RPMI8226 (cell line): ENCODE measurements around the gene SERPINE3.

Experiments
- DNase-seq: peaks from one replicate; pipeline ENCODE4 v3.0.0-alpha.2; 2015

SERPINE3 gene

GRCh38 chr13:51339354-51339753 lies at the start of gene SERPINE3:
SERPINE3 (plus strand) TSS chr13:51339691; CDS start chr13:51341092, 1,401 bp downstream.
- DNase-seq, result no peak

GRCh38 chr13:51291341-51291740 lies 48.1 kb upstream of the SERPINE3 start:
- no peak for DNase-seq

GRCh38 chr13:51292000-51292565 lies 47.4 kb upstream of the SERPINE3 start:
- no peak for DNase-seq

DNA sequence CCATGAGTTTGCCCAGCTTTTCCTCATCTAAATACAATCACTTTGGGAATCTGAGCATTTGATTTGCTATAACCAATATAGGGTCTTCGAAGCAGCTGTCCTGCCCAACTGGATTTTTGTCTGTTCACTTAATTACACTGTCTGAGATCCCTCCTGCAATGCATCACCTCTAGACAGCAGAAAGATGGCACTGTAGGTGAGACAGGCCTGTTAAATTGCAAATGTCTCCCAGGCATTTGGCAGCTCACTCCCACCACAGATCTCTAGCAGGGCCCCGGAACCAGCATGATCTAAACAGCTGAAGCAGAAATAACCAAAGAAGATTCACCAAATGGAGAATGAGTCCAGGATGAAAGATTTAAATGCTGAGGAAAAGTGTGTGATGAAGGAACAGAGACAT lies 41.9 kb upstream of the SERPINE3 start:
- DNase-seq, result no peak

GRCh38 chr13:51298812-51299211 lies 40.7 kb upstream of the SERPINE3 start:
- DNase-seq, result no peak

DNA sequence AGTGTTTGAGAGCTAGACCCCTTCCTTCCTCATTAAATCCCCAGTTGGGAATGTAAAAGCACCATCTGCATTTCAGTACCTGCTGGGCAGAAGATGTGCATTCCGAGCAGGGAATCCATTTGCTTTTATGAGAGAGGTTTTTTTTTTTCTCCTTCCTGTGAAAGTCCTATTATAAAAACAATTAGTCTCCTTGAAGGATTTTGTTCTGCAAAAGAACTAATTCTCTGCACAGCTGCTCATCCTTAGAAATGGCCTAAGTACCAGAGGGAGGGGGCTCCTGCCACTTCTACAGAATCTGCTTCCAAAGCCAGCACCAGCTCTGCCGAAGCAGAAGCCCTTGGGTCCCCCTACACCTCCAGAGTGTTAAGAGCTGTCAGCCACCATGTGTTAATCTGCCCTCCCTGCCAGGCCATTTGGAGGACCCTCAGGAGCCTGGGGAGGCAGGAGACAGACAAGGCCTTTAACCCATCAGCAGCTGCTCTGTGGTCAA lies 36.4 kb upstream of the SERPINE3 start:
- DNase-seq, result no peak

- DNase-seq, result no peak
These were observed 35.6 kb upstream of the SERPINE3 start for GRCh38 chr13:51303882-51304281.

DNA sequence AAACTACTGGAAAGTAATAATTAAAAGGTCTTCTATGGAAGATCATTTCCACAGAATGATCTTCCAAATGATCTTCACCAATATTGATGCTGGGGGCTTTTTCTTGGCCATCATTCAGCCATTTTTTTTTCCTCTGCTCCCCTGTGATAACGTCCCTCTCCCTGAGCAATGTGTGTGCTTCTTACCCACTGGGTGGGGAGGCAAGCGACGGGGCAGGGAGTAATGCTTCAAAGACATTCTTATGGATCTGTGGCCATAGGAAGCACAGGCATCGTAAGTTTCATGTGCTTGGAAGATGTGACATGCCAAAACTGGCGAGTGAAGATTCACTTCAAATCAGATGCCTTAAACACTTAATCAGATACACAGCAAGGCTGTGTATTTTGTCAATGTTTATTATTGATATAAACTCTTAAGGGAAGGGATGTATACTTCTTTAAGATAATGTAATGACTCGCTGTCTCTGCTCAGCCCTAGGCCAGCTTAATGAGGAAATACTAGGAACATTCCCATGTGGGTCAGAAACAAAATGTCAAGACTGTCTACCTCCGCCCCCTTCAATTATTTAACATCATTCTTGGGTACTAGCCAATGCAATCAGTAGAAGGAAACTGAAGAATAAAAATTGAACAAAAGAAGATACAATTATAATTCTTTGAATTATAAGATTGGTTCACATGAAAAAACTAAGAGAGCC lies 34.1 kb upstream of the SERPINE3 start:
- no peak for DNase-seq

GRCh38 chr13:51308781-51309180 lies 30.7 kb upstream of the SERPINE3 start:
- no peak for DNase-seq

DNA sequence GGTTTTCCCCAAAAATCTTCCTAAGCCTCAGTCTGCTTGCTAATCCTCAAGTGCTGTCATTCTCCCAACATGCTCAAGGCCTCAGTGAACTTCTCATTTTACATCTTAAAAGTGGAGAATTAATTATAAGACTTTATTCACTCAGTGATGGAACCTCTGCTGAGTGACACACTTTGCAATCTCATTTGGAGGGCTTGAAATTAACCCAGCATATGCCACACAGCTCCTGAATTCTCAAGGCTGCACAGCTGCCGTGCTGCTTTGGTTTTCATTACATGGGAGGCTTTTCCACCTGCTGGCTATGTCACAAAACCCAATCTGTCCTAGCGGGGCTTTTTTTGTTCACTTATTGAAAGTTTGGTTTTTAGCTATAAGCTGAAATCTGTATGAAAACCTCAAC lies 28.3 kb upstream of the SERPINE3 start:
- no peak for DNase-seq

GRCh38 chr13:51311957-51312520 lies 27.5 kb upstream of the SERPINE3 start:
- DNase-seq, result no peak

- no peak for DNase-seq
These were observed 25.9 kb upstream of the SERPINE3 start for GRCh38 chr13:51313619-51314018.

- no peak for DNase-seq
These were observed 22.2 kb upstream of the SERPINE3 start for GRCh38 chr13:51317262-51317661.

- no peak for DNase-seq
These were observed 21.5 kb upstream of the SERPINE3 start for GRCh38 chr13:51318015-51318414.

DNA sequence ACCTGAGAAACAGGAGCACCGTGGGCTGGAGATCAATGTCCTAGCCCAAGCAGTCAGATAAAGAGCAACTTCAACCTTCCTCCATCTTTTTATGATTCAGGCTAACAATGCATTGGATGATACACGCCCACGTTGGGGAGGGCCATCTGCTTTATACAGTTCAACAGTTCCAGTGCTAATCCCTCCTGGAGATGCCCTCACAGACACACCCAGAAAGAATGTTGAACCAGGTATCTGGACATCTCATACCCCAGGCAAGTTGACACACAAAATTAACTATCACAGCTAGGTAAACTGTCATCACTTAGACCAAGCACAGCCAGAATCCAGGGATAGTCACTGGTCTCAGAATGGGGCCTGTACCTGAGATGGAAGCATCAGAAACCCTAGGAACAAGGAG lies 20.6 kb upstream of the SERPINE3 start:
- DNase-seq, result no peak

DNA sequence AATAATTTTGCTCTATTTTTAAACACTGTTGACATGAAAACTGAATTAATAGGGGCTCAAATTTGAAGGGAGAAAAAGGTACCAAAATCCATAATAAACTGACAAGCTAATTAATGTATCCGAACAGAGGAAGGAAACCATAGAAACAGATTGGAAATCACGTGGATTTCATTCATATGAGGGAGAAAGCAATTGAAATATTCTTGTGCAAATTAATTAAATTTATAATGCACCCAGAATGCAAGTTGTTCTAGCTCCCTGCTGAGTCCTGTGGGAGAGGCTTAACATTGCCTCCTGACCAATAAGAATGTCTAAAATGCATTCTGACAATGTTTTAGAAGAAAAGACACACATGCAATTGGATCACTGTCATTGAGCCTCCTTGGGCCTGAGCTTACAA lies 17.7 kb upstream of the SERPINE3 start:
- DNase-seq, result no peak

DNA sequence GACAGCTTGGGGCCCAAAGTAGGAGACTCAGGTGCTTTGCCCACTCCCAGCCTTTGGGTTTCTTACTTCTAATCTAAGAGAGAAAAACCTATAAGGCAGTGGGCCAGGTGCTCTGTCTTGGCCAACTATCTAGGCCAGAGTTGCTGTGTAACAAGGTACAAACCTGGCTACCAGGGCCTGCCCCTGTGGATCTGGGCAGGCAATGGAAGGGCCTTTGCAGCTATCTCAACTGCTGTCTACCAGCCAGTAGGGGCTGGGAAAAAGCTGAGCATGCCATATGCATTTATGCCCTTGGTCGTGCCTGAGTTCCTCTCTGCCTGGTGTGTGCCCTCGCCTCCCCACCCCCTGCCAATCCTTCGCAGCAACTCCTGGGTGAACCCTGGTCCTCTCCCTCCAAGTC lies 16.7 kb upstream of the SERPINE3 start:
- DNase-seq, result no peak

DNA sequence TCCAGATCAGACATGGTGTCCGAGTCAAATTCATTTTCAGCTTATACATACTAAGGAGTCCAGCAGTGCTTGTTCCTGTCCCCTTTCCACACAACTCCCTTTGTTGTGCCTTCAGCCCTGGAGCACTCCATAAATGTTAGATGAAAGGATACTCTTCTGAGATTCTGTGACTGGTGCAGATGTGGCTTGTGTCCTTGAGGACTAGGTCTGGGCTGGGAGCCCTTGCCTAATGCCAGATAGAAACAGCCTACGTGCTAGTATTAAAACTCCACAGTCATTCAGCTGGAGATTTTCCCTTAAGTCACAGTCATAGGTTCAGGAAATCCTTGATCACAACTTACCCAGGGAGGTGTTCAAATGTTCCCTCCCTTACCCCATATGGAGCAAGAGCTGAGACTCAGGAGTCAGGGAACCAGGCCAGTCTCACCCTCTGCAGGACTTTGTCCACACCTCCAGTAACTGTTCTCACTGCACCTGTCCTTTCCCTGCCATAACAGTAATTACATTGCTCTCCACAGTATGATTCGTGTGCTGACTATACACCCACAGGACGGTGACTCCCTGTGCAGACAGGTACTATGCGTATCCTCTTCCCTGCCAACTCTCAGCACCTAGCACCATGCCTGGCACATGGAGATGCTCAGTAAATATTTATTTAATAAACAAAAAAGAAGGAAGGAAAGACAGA lies 15.5 kb upstream of the SERPINE3 start:
- no peak for DNase-seq

DNA sequence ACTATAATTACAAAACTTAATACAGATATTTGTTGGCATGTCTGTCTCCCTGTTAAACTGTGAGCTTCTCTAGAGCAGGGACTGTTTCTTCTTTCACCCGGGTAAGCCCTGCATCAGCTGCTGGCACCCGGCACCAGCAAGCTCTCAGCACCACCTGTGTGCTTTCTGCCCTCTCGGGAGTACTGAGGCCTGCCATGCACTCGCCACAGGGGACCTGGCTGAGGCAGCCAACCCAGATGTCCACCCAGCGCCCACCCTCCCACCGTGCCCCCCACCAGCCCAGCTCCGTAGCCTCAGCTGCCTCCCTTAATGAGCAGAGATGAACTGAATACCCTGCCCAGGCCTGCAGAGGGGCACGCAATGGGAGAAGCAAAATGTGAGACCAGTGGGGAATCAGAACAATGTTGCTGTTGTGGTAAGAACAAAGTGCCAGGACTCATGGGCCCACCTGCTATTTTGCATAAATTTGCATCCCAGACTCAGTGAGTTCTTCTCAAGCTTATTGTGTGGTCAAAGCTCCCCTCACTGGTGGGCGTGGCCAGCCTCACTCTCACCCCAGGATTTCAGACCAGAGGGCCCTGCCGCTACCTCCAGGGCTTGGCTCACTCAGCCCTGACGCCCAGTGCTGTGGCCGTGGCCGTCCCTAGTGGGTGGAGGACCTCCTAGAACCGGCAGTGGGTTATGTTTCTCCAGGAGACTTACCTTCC lies 14.6 kb upstream of the SERPINE3 start:
- no peak for DNase-seq

- no peak for DNase-seq
These were observed 13.7 kb upstream of the SERPINE3 start for GRCh38 chr13:51325837-51326236.

DNA sequence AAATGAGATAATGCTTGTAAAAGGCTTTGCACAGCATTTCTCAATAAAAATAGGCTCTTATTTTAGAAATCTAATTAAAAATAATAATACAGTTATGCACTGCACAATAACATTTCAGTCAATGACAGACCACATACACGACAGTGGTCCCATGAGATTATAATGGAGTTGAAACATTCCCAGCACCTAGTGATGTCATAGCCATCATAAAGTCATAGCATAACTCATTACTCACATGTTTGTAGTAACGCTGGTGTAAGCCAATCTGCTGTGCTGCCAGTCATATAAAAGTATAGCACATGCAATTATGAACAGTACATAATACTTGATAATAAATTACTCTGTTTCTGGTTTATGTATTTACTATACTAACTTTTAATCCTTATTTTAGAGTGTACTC lies 12.7 kb upstream of the SERPINE3 start:
- DNase-seq, result no peak

- no peak for DNase-seq
These were observed 11.5 kb upstream of the SERPINE3 start for GRCh38 chr13:51327961-51328360.

- no peak for DNase-seq
These were observed 11.0 kb upstream of the SERPINE3 start for GRCh38 chr13:51328488-51328887.
